H1 (cell line): ENCODE measurements around the gene COA3. TPM values are rescaled to one million over a fixed set of nuclear protein-coding genes. Genes with fewer than 3 reads are reported as not detected.

Experiments
- CTCF ChIA-PET: fragments of 300-600 bp; sonication (Branson Sonifier 250); formaldehyde crosslinking; loops from one replicate; lab custom pipeline; 2021; ENCODE audit not compliant: partially characterized antibody; lab: Charles Lee
- POLR2A ChIA-PET: fragments of 300-600 bp; sonication (Branson Sonifier 250); formaldehyde crosslinking; loops from one replicate; lab custom pipeline; 2021; ENCODE audit warnings: inconsistent platforms; ENCODE audit not compliant: partially characterized antibody; lab: Charles Lee
- DNase-seq, 2 experiments: peaks; one replicate each; pipeline versions ENCODE4 v3.0.0 to v3.0.0-alpha.2; 2010 to 2022; ENCODE audit warnings: low spot score in 2 of 2, low read depth in 1 of 2, mixed read lengths in 1 of 2
- FAIRE-seq: peaks from 2 replicates; lab custom pipeline; 2011; peaks lifted over from hg19 to GRCh38; lab: Jason Lieb, UNC
- H2AFZ ChIP-seq: 2 replicates; pipeline ENCODE4 v1.8.1; 2012; ENCODE audit warnings: low read length, inconsistent platforms
- H2AK5ac ChIP-seq: 2 replicates; pipeline ENCODE4 v1.6.1; 2013; ENCODE audit warnings: low read depth, low read length
- H2BK120ac ChIP-seq: replicated peaks from 2 replicates; pipeline ENCODE3; 2013; ENCODE audit warnings: low read depth, low read length, inconsistent platforms
- H2BK12ac ChIP-seq: 2 replicates; pipeline ENCODE4 v1.6.1; 2013; ENCODE audit warnings: low read depth, low read length
- H2BK15ac ChIP-seq: 2 replicates; pipeline ENCODE4 v1.6.1; 2013; ENCODE audit warnings: low read length
- H2BK20ac ChIP-seq: 2 replicates; pipeline ENCODE4 v1.6.1; 2013; ENCODE audit warnings: low read length
- H2BK5ac ChIP-seq: 2 replicates; pipeline ENCODE4 v1.6.1; 2013; ENCODE audit warnings: low read depth, low read length
- H3K14ac ChIP-seq: 2 replicates; pipeline ENCODE4 v1.6.1; 2013; ENCODE audit warnings: inconsistent platforms; ENCODE audit not compliant: insufficient read length
- H3K18ac ChIP-seq: 2 replicates; pipeline ENCODE4 v1.6.1; 2013; ENCODE audit warnings: low read length; ENCODE audit errors: extremely low read depth
- H3K23ac ChIP-seq: 2 replicates; pipeline ENCODE4 v1.6.1; 2013; ENCODE audit warnings: inconsistent platforms; ENCODE audit not compliant: insufficient read length
- H3K23me2 ChIP-seq: 2 replicates; pipeline ENCODE4 v1.6.1; 2013; ENCODE audit warnings: low read depth, low read length
- H3K27ac ChIP-seq: 2 replicates; pipeline ENCODE4 v1.6.1; 2011; ENCODE audit warnings: low read depth, low read length, inconsistent platforms
- H3K27me3 ChIP-seq, 4 experiments: replicated peaks in 1 of 4; 1 replicate in 1 of 4; 2 replicates in 3 of 4; pipeline versions ENCODE4 v1.6.1 to v1.8.1; 2011 to 2013; ENCODE audit warnings: low read length in 3 of 4, mild to moderate bottlenecking in 3 of 4, inconsistent platforms in 2 of 4, mixed read lengths in 2 of 4, moderate library complexity in 1 of 4; ENCODE audit not compliant: control insufficient read depth in 3 of 4, insufficient read depth in 3 of 4; ENCODE audit errors: extremely low read depth in 1 of 4
- H3K36me3 ChIP-seq, 4 experiments: 2 replicates each; pipeline versions ENCODE4 v1.6.1 to v1.8.1; 2011 to 2013; ENCODE audit warnings: mild to moderate bottlenecking in 4 of 4, low read length in 3 of 4, moderate library complexity in 2 of 4, control low read depth in 1 of 4, inconsistent platforms in 1 of 4; ENCODE audit not compliant: insufficient read depth in 4 of 4, control insufficient read depth in 2 of 4
- H3K4ac ChIP-seq: replicated peaks from 2 replicates; pipeline ENCODE3; 2013; ENCODE audit warnings: low read length, low read depth, mixed read lengths, inconsistent platforms; ENCODE audit not compliant: insufficient read length
- H3K4me1 ChIP-seq, 4 experiments: replicated peaks in 1 of 4; 1 replicate in 1 of 4; 2 replicates in 3 of 4; pipeline versions ENCODE4 v1.6.1 to v1.8.1; 2011 to 2013; ENCODE audit warnings: low read length in 3 of 4, inconsistent platforms in 2 of 4, mixed read lengths in 1 of 4; ENCODE audit not compliant: insufficient read depth in 4 of 4, control insufficient read depth in 3 of 4
- H3K4me2 ChIP-seq, 2 experiments: 2 replicates each; pipeline versions ENCODE4 v1.6.1 to v1.8.1; 2011 to 2013; ENCODE audit warnings: low read depth in 2 of 2, low read length in 2 of 2, control low read depth in 1 of 2, inconsistent platforms in 1 of 2, mild to moderate bottlenecking in 1 of 2; ENCODE audit not compliant: insufficient read depth in 1 of 2
- H3K4me3 ChIP-seq, 4 experiments: fragments of 200-600, 300-600 bp in 1 of 4; sonication (generic), shearing (Covaris generic), sonication (Bioruptor Twin) in 1 of 4; 2 replicates each; pipeline versions ENCODE4 v1.5.1 to v1.8.1; 2011 to 2016; ENCODE audit warnings: low read length in 4 of 4, low read depth in 3 of 4, control low read depth in 2 of 4, inconsistent platforms in 2 of 4, mild to moderate bottlenecking in 2 of 4, mixed read lengths in 1 of 4, moderate library complexity in 1 of 4; ENCODE audit not compliant: insufficient read depth in 2 of 4; ENCODE audit errors: extremely low read depth in 1 of 4
- H3K56ac ChIP-seq: replicated peaks from 2 replicates; pipeline ENCODE3; 2013; ENCODE audit warnings: low read depth, mild to moderate bottlenecking, mixed read lengths, low read length, inconsistent platforms; ENCODE audit not compliant: insufficient read length
- H3K79me1 ChIP-seq: 2 replicates; pipeline ENCODE4 v1.6.1; 2013; ENCODE audit warnings: low read depth, low read length, control low read depth
- H3K79me2 ChIP-seq, 2 experiments: 2 replicates each; pipeline versions ENCODE4 v1.6.1 to v1.8.1; 2012 to 2013; ENCODE audit warnings: low read length in 2 of 2, mild to moderate bottlenecking in 2 of 2, inconsistent platforms in 1 of 2; ENCODE audit not compliant: insufficient read depth in 2 of 2, control insufficient read depth in 1 of 2
- H3K9ac ChIP-seq, 4 experiments: replicated peaks in 1 of 4; 1 replicate in 1 of 4; 2 replicates in 3 of 4; pipeline versions ENCODE4 v1.6.1 to v1.8.1; 2011 to 2013; ENCODE audit warnings: low read depth in 3 of 4, low read length in 3 of 4, control low read depth in 2 of 4, mild to moderate bottlenecking in 2 of 4, moderate library complexity in 2 of 4, inconsistent platforms in 1 of 4; ENCODE audit errors: extremely low read depth in 1 of 4
- H3K9me3 ChIP-seq, 2 experiments: 2 replicates each; pipeline versions ENCODE4 v1.6.1 to v1.8.1; 2012 to 2013; ENCODE audit warnings: mild to moderate bottlenecking in 2 of 2, moderate library complexity in 2 of 2, control low read depth in 1 of 2, inconsistent platforms in 1 of 2, low read depth in 1 of 2, low read length in 1 of 2, mixed read lengths in 1 of 2; ENCODE audit not compliant: insufficient read depth in 2 of 2
- H4K20me1 ChIP-seq, 2 experiments: replicated peaks in 1 of 2; 2 replicates each; pipeline versions ENCODE3 to v1.8.1; 2011 to 2013; ENCODE audit warnings: inconsistent platforms in 2 of 2, low read length in 2 of 2, mild to moderate bottlenecking in 1 of 2; ENCODE audit not compliant: insufficient read depth in 2 of 2, control insufficient read depth in 1 of 2
- H4K5ac ChIP-seq: 2 replicates; pipeline ENCODE4 v1.6.1; 2013; ENCODE audit warnings: low read length, low read depth, mixed read lengths, inconsistent platforms; ENCODE audit not compliant: insufficient read length
- H4K8ac ChIP-seq: 2 replicates; pipeline ENCODE4 v1.8.0; 2013; ENCODE audit warnings: mild to moderate bottlenecking, moderate library complexity, low read length, inconsistent platforms; ENCODE audit not compliant: insufficient read depth; ENCODE audit errors: extremely low read depth
- H4K91ac ChIP-seq: replicated peaks from 2 replicates; pipeline ENCODE3; 2013; ENCODE audit warnings: low read length, mixed read lengths, inconsistent platforms; ENCODE audit not compliant: insufficient read length
- CTCF ChIP-seq, 3 experiments: IDR thresholded peaks; 1 replicate in 2 of 3; 2 replicates in 1 of 3; pipeline versions ENCODE4 v1.5.1 to v1.6.1; 2011; ENCODE audit warnings: low read length in 3 of 3, mild to moderate bottlenecking in 3 of 3, inconsistent platforms in 2 of 3, low read depth in 1 of 3, moderate library complexity in 1 of 3; ENCODE audit not compliant: insufficient read depth in 1 of 3; ENCODE audit errors: control extremely low read depth in 1 of 3
- FOSL1 ChIP-seq: IDR thresholded peaks from 2 replicates; pipeline ENCODE4 v1.6.1; 2011; ENCODE audit warnings: mild to moderate bottlenecking, low read depth, low read length, moderate library complexity; ENCODE audit not compliant: insufficient read depth
- GABPA ChIP-seq: IDR thresholded peaks from 2 replicates; pipeline ENCODE4 v1.6.1; 2011; ENCODE audit warnings: mild to moderate bottlenecking, low read length, moderate library complexity, borderline replicate concordance; ENCODE audit not compliant: insufficient read depth
- SIX5 ChIP-seq: IDR thresholded peaks from 2 replicates; pipeline ENCODE4 v1.6.1; 2011; ENCODE audit warnings: mild to moderate bottlenecking, low read depth, low read length
- TAF7 ChIP-seq: optimal IDR thresholded peaks from 2 replicates; pipeline ENCODE3; 2011; ENCODE audit warnings: low read depth, mild to moderate bottlenecking, inconsistent platforms, low read length, moderate library complexity, borderline replicate concordance
- WGBS, 2 experiments: shearing (Covaris generic) in 1 of 2; methylation state at CpG; one replicate each; pipeline versions ENCODE4 v1.1.6 to v1.1.7; 2013 to 2015; ENCODE audit warnings: low lambda C conversion rate in 2 of 2, mixed read lengths in 2 of 2, inconsistent platforms in 1 of 2, low coverage in 1 of 2, missing lambda C conversion rate in 1 of 2; ENCODE audit not compliant: insufficient replicate concordance in 2 of 2, insufficient coverage in 1 of 2, insufficient read length in 1 of 2; ENCODE audit errors: extremely low coverage in 1 of 2, missing lambda C conversion rate in 1 of 2; 5-methylcytosine and 5-hydroxymethylcytosine counted together
- polyA plus RNA-seq, 7 experiments: library from polyadenylated mRNA; depleted of rRNA in 3 of 7; stranded (reverse) in 5 of 7; unstranded in 2 of 7; fragments of >200 nt in 5 of 7; fragments of 200-250 nt in 2 of 7; gene quantifications; 1 replicate in 5 of 7; 2 replicates in 1 of 7; 4 replicates in 1 of 7; pipeline versions ENCODE4 v1.2.1 to v1.2.3, GENCODE V29; 2011 to 2013; ENCODE audit warnings: missing spikeins in 2 of 7, mixed read lengths in 2 of 7
- total RNA-seq: library from RNA; stranded (reverse); fragmentation: NEBNext Ultra II Directional; extraction: Animal tissue kit (Norgen Biotek cat#: 25700); gene quantifications from 2 replicates; pipeline ENCODE4 v1.2.1, GENCODE V29; 2021

Gene COA3
- total and polyA plus RNA-seq, 2 of the 8 experiments (the other 6 are each of a cell fraction or from before 2014, with no cell fraction given) = 68.4 to 143 TPM

- no peak overlapping the region for H3K56ac ChIP-seq
- TF ChIP-seq TAF7 (no peak), CTCF (IDR thresholded peaks at IDR 0.05; ENCODE audit: control extremely low read depth in 1 of 3, insufficient read depth in 1 of 3, low read depth in 1 of 3, low read length in 3 of 3) (no peak), FOSL1 (no peak), GABPA (no peak), SIX5 (no peak)
Measured at GRCh38 chr17:42795061-42795460, 3.4 kb downstream of the COA3 start.

More at GRCh38 chr17:42795061-42795460, 3.4 kb downstream of the COA3 start:
- Histone ChIP-seq H4K91ac (no peak overlapping the region), H2BK15ac (no peak overlapping the region), H3K79me2 (peaks cover 0 to 6% of the 10 kb centered on the region in 2 experiments; a peak in 2 of 4 replicates), H3K79me1 (no peaks in the 10 kb centered on the region; the same call in 1 of the 2 replicates), H4K5ac (no peak overlapping the region), H4K20me1 (peaks cover 0 to 2% of the 10 kb centered on the region in 2 experiments), H2AK5ac (no peak overlapping the region), H3K4me2 (no peak overlapping the region), H2BK12ac (no peak overlapping the region), H4K8ac (no peak overlapping the region), H3K14ac (no peak overlapping the region), H3K9me3 (peaks cover 5 to 8% of the 10 kb centered on the region in 2 experiments; a peak in 3 of 4 replicates), H2BK20ac (no peak overlapping the region), H3K9ac (no peak overlapping the region), H3K36me3 (no peaks in the 10 kb centered on the region), H3K27ac (no peak overlapping the region), H3K4me3 (no peak overlapping the region), H3K4ac (no peak overlapping the region), H2AFZ (no peak overlapping the region), H2BK120ac (no peak overlapping the region), H2BK5ac (no peak overlapping the region), H3K23me2 (no peaks in the 10 kb centered on the region), H3K18ac (no peak overlapping the region), H3K23ac (no peak overlapping the region), H3K27me3 (peaks cover 0 to 12% (median 7%) of the 10 kb centered on the region in 4 experiments; a peak in 6 of 7 replicates), H3K4me1 (peaks cover 3 to 5% (median 4%) of the 10 kb centered on the region in 4 experiments; a peak in 6 of 7 replicates)
- CTCF ChIA-PET = interaction anchor here (1.0 to 1.6 kb wide), 3 partner anchors 10 to 515 kb away, joined by 3 to 4 read pairs (median 3); no protein-coding TSS in a partner anchor
- FAIRE-seq (no peak), DNase-seq (no peak)
- POLR2A ChIA-PET = interaction anchor here (1.1 to 1.6 kb wide), 5 partner anchors 9 to 22 kb away, joined by 3 read pairs; partner anchors contain the start of gene VPS25
- 83% methylated on average over 3 of the region's 4 CpGs; no CpG with 5 or more reads in 1 of the 2 experiments for WGBS, 2 experiments
